IMR-90 (cell line): ENCODE measurements around the gene SYNE1. TPM values are rescaled to one million over a fixed set of nuclear protein-coding genes. Genes with fewer than 3 reads are reported as not detected.

Experiments
- BHLHE40 ChIP-seq: fragments of 150-350 bp; IDR thresholded peaks from 2 replicates; pipeline ENCODE4 v1.6.1; 2016; ENCODE audit warnings: mild to moderate bottlenecking, low read depth, low read length
- MAZ ChIP-seq: IDR thresholded peaks from 2 replicates; pipeline ENCODE4 v1.6.1; 2012; ENCODE audit warnings: low read depth, mild to moderate bottlenecking, low read length, improper control_type of control experiment, moderate library complexity, borderline replicate concordance
- RCOR1 ChIP-seq: IDR thresholded peaks from 2 replicates; pipeline ENCODE4 v1.6.1; 2012; ENCODE audit warnings: mild to moderate bottlenecking, low read length, improper control_type of control experiment; ENCODE audit not compliant: insufficient replicate concordance
- RFX5 ChIP-seq: IDR thresholded peaks from 2 replicates; pipeline ENCODE4 v1.8.0; 2012; ENCODE audit warnings: low read depth, mild to moderate bottlenecking, low read length, moderate library complexity
- polyA plus RNA-seq, 3 experiments: library from polyadenylated mRNA; depleted of rRNA; stranded (reverse); fragments of >200 nt; gene quantifications; 2 replicates each; pipeline ENCODE4 v1.2.3, GENCODE V29; 2012; ENCODE audit warnings: low replicate concordance in 1 of 3
- total RNA-seq: library from RNA; depleted of rRNA; stranded (reverse); fragments of >200 nt; gene quantifications from 2 replicates; pipeline ENCODE4 v1.2.3, GENCODE V29; 2012
- TF ChIP-seq, protein P1 (sequence below): fragments of 150-350 bp; IDR thresholded peaks from 2 replicates; pipeline ENCODE4 v1.6.1; 2016; ENCODE audit warnings: low read depth, mild to moderate bottlenecking, low read length, moderate library complexity, borderline replicate concordance

SYNE1 gene
- total and polyA plus RNA-seq, 2 of the 4 experiments (the other 2 are of a cell fraction): 34.1 to 159 TPM

DNA sequence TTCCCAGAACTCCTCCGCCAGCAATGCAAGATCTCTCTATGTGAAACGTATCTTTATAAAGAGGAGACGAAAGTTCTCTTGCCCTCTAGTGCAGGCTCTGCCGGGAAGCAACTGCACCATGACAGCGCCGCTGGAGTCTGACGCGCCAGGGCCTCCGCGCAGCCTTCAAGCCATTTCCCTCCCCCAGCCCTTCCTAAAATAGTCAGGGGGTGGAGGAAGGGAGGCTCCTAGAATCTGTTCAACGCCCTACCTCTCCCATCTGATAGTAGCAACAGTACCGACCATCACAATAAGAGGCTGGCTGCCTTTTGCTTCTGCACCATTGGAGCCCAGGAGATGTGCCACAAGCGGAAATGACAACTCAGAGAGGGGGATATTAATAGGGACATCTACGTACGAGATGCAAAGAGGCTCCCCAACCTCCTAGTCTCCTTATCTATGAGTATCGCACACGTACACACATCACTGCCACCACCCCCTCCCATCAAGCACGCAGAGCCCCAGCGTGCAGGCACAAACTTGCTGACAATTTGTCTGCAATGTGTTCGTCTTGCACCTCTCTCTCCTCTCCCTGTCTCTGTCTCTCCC, 1.0 kb downstream of the SYNE1 start (continued):
- no peak for TF ChIP-seq RFX5
- TF ChIP-seq, protein P1, sequence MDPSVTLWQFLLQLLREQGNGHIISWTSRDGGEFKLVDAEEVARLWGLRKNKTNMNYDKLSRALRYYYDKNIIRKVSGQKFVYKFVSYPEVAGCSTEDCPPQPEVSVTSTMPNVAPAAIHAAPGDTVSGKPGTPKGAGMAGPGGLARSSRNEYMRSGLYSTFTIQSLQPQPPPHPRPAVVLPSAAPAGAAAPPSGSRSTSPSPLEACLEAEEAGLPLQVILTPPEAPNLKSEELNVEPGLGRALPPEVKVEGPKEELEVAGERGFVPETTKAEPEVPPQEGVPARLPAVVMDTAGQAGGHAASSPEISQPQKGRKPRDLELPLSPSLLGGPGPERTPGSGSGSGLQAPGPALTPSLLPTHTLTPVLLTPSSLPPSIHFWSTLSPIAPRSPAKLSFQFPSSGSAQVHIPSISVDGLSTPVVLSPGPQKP: no peak
- TF ChIP-seq MAZ: no peak
- TF ChIP-seq BHLHE40: no peak
- TF ChIP-seq RCOR1: no peak
